Activated naive CD8-positive, alpha-beta T cell treated with anti-CD3 and anti-CD28 coated beads, Interleukin-2, amount 10 ng/mL, durations not matched to agents 7 days and 5 days (primary cell): Measurements from ENCODE around the gene THOP1. TPM values are rescaled to one million over a fixed set of nuclear protein-coding genes. Genes with fewer than 3 reads are reported as not detected.
"Not testable (repeated sequence)": the region's sequence is repeated elsewhere in the genome, so short reads cannot be mapped to it uniquely, and the experiment has no call there.

Source experiments
- ATAC-seq: fragments of 150-1000 bp; cut with Tn5 transposase; one replicate; pipeline ENCODE4 v1.10.0; 2021; ENCODE audit warnings: low read depth, moderate library complexity
- POLR2A ChIA-PET: fragments of 350-600 bp; sonication (Branson Sonifier 250); formaldehyde crosslinking; loops from one replicate; lab custom pipeline; 2021; ENCODE audit warnings: antibody characterized with exemption; lab: Charles Lee
- DNase-seq: peaks from one replicate; pipeline ENCODE4 v3.0.0; 2021
- H3K27ac Mint-ChIP-seq: one replicate; pipeline ENCODE4 v1.8.0; 2022; ENCODE audit warnings: mild to moderate bottlenecking, mixed read lengths
- H3K27me3 Mint-ChIP-seq: one replicate; pipeline ENCODE4 v1.8.0; 2022; ENCODE audit warnings: mild to moderate bottlenecking, moderate library complexity, mixed read lengths
- H3K36me3 Mint-ChIP-seq: one replicate; pipeline ENCODE4 v1.8.0; 2021; ENCODE audit warnings: mild to moderate bottlenecking, mixed read lengths
- H3K4me1 Mint-ChIP-seq: one replicate; pipeline ENCODE4 v1.8.0; 2021; ENCODE audit warnings: mixed read lengths
- H3K4me3 Mint-ChIP-seq: one replicate; pipeline ENCODE4 v1.8.0; 2022; ENCODE audit warnings: mild to moderate bottlenecking, moderate library complexity, mixed read lengths
- H3K9me3 Mint-ChIP-seq: one replicate; pipeline ENCODE4 v1.8.0; 2021; ENCODE audit warnings: mixed read lengths
- total RNA-seq, 2 experiments: library from RNA; stranded (reverse); gene quantifications; one replicate each; pipeline ENCODE4 v1.2.3, GENCODE V29; 2021

Gene THOP1
- total RNA-seq, 2 experiments from 2014 or later: 73.2 to 78.8 TPM

GRCh38 chr19:2815191-2815614 is 29.9 kb downstream of the THOP1 start:
- Mint-ChIP-seq H3K36me3 (no peaks in the 10 kb centered on the region), H3K27ac (no peak overlapping the region), H3K9me3 (no peaks in the 10 kb centered on the region), H3K4me1 (peaks cover under 1% of the 10 kb centered on the region), H3K4me3 (no peak overlapping the region), H3K27me3 (no peaks in the 10 kb centered on the region)
- ATAC-seq (no peak), DNase-seq (no peak)
- POLR2A ChIA-PET: no interaction called here

- Mint-ChIP-seq H3K27me3 (no peaks in the 10 kb centered on the region), H3K36me3 (no peaks in the 10 kb centered on the region), H3K4me3 (no peak overlapping the region), H3K27ac (no peak overlapping the region), H3K9me3 (no peaks in the 10 kb centered on the region), H3K4me1 (peaks cover 2% of the 10 kb centered on the region)
- DNase-seq: no peak
- ATAC-seq: no peak
- POLR2A ChIA-PET: no interaction called here
Measured at GRCh38 chr19:2815923-2816322, 30.6 kb downstream of the THOP1 start.

- DNase-seq (no peak), ATAC-seq (no peak)
- Mint-ChIP-seq H3K4me3 (no peak overlapping the region), H3K4me1 (peaks cover 2% of the 10 kb centered on the region), H3K36me3 (no peaks in the 10 kb centered on the region), H3K27ac (no peak overlapping the region), H3K9me3 (no peaks in the 10 kb centered on the region), H3K27me3 (no peaks in the 10 kb centered on the region)
- POLR2A ChIA-PET: no interaction called here
Measured at GRCh38 chr19:2816641-2817040, 31.3 kb downstream of the THOP1 start.

DNA sequence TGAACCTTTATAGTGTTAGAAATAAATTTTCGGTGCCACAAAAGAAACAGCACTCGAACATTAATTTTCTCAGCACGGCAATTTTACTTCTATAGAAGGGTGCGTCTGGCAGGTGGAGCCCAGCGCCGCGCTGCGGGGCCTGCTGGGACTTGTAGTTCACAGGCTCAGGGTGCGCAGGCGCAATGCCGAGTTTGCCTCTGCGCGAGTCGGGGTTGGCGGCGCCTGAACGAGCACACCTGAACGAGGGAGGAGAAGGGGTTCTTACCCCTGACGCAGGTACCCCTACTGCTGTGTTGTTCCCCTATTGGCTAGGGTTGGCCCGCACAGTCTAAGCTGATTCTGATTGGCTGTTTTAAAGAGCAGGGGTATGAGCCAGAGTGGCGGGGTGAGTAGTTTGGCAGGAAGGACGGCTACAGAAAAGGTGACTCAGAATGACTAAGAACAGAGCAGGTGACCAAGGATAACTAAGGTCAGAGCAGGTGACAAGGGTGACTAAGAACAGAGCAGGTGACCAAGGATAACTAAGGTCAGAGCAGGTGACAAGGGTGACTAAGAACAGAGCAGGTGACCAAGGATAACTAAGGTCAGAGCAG is 32.0 kb downstream of the THOP1 start:
- H3K27me3 Mint-ChIP-seq, H3K27ac Mint-ChIP-seq, H3K4me1 Mint-ChIP-seq, ATAC-seq, DNase-seq, H3K36me3 Mint-ChIP-seq, POLR2A ChIA-PET, H3K9me3 Mint-ChIP-seq, H3K4me3 Mint-ChIP-seq: not testable (repeated sequence)

DNA sequence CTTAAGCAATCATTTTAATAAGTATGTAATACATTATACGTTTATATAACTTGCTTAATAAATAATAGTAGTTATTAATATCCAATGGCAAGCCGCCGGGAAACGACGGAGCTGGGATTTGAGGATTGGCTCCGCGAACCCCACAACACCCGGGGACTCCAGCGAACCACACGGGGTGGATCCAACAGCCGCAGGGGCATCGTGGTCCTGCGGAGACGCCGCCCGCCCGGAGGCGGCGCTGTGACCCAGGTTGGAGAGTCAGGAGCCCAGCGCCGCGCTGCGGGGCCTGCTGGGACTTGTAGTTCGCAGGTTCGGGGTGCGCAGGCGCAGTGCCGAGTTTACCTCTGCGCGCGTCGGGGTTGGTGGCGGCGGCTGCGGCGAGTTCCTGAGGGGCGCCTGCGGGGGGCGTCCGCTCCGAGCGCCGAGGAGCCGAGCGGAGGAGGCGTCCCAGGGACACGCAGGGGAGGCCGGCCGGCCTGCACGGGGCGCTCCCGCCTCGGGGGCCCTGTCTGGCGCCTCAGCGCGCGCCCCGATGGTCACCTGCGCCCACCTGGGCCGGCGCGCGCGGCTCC is 34.3 kb downstream of the THOP1 start, which contains the start of gene ZNF554:
TSS of gene ZNF554 (plus strand) at position 329 of the 572 bp plus-strand sequence. CDS start at position 533, 204 bp downstream.
- Mint-ChIP-seq H3K27ac (no peak within 1 kb of the TSS), H3K4me1 (peaks cover 2% of the 10 kb centered on the region), H3K36me3 (peaks cover 5% of the 10 kb centered on the region), H3K4me3 (peak within 1 kb of the TSS; percentile 82), H3K9me3 (peaks cover 2% of the 10 kb centered on the region), H3K27me3 (no peaks in the 10 kb centered on the region)
- DNase-seq: peak; percentile 100
- POLR2A ChIA-PET: interaction anchor here (0.7 kb wide), 1 partner anchor 18 kb away, joined by 4 read pairs; no protein-coding TSS in a partner anchor
- ATAC-seq: peak; percentile 93

- Mint-ChIP-seq H3K36me3 (peaks cover 5% of the 10 kb centered on the region), H3K4me1 (peaks cover 2% of the 10 kb centered on the region), H3K27me3 (no peaks in the 10 kb centered on the region), H3K9me3 (peaks cover 2% of the 10 kb centered on the region), H3K27ac (no peak overlapping the region), H3K4me3 (peak overlapping the region; percentile 82)
- POLR2A ChIA-PET: interaction anchor here (0.7 to 1.0 kb wide), 3 partner anchors 21 to 157 kb away, joined by 3 to 6 read pairs (median 4); partner anchors contain the start of genes TLE6 and ZNF555
- ATAC-seq (no peak), DNase-seq (no peak)
Measured at GRCh38 chr19:2820112-2820702, 34.9 kb downstream of the THOP1 start.

GRCh38 chr19:2822846-2823245 is 37.5 kb downstream of the THOP1 start:
- Mint-ChIP-seq H3K27ac (no peak overlapping the region), H3K4me1 (peaks cover 6% of the 10 kb centered on the region), H3K27me3 (no peaks in the 10 kb centered on the region), H3K4me3 (no peak overlapping the region), H3K9me3 (peaks cover 10% of the 10 kb centered on the region), H3K36me3 (peaks cover 13% of the 10 kb centered on the region)
- POLR2A ChIA-PET: no interaction called here
- no peak for ATAC-seq
- no peak for DNase-seq

DNA sequence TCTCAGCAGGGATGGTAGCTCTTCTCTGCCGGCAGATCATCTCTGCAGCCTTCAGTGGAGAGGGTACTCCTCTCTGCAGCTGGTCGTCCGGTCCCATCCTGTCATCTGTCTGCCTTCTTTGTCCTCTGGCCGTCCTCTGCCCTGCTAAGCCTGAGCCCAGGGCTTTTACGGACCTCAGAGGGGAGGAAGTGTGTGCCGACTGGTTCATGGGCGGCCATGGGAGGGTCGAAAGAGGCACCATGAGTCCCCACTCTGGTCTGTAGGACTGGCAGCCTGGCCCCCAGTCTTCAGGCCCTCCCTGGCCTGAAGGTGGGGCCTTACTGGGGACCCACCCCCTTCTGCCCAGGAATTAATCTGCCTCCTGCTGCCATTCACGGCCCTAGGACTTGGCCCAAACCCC is 38.3 kb downstream of the THOP1 start:
- Mint-ChIP-seq H3K4me1 (peaks cover 7% of the 10 kb centered on the region), H3K4me3 (no peak overlapping the region), H3K9me3 (peaks cover 17% of the 10 kb centered on the region), H3K36me3 (peaks cover 21% of the 10 kb centered on the region), H3K27ac (no peak overlapping the region), H3K27me3 (no peaks in the 10 kb centered on the region)
- ATAC-seq (no peak), DNase-seq (no peak)
- POLR2A ChIA-PET: no interaction called here

DNA sequence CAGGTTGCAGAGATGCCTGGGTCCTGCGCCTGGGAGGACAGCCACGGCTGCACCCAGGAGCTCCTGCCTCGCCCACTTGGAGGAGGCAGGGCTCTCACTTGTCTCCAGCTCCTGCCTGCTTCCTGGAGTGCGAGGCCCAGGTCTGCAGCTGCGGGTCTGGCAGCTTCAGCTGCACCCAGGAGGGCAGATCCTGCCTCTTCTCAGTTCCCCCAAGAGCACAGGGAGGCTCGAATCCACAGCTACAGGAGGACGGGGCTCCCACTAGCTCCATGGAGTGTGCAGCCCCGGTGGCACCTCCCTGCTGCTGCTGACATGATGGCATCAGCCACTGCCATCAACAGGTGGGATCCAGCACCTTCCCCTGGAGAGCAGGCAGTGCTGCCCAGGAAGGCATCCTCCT is 38.8 kb downstream of the THOP1 start:
- peaks cover 21% of the 10 kb centered on the region for H3K9me3 Mint-ChIP-seq
- ATAC-seq (no peak), DNase-seq (no peak)
- no peak overlapping the region for H3K27ac Mint-ChIP-seq
- H3K36me3 Mint-ChIP-seq: peaks cover 22% of the 10 kb centered on the region
- H3K27me3 Mint-ChIP-seq: no peaks in the 10 kb centered on the region
- POLR2A ChIA-PET: interaction anchor here (1.0 kb wide), 1 partner anchor 348 kb away, joined by 3 read pairs; the partner anchor contains the start of gene GADD45B
- no peak overlapping the region for H3K4me3 Mint-ChIP-seq
- H3K4me1 Mint-ChIP-seq: peaks cover 7% of the 10 kb centered on the region

DNA sequence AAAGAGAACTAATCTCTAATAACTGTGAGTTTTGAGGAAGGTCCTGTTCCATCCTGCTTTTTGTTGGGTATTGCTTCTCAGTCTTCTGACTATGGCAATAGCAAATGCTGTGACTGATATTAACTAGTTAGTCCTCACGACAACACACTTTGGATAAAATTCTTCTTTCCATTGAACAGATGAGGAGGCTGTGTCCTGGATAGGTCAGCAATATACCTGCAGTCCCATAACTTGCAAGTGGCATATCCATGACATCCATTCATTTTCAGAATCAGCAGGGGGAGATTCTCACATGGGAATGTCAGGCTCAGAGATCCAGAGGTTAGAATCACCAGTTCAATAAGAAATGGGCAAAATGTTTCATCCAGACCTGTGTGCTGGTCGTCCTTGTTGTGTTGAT is 41.7 kb downstream of the THOP1 start:
- ATAC-seq: no peak
- no peak overlapping the region for H3K4me3 Mint-ChIP-seq
- peaks cover 29% of the 10 kb centered on the region for H3K9me3 Mint-ChIP-seq
- POLR2A ChIA-PET: no interaction called here
- H3K36me3 Mint-ChIP-seq: peaks cover 22% of the 10 kb centered on the region
- H3K4me1 Mint-ChIP-seq: peaks cover 5% of the 10 kb centered on the region
- no peaks in the 10 kb centered on the region for H3K27me3 Mint-ChIP-seq
- no peak for DNase-seq
- H3K27ac Mint-ChIP-seq: no peak overlapping the region

GRCh38 chr19:2827840-2828489 is 42.7 kb downstream of the THOP1 start:
- no peak overlapping the region for H3K27ac Mint-ChIP-seq
- no peak overlapping the region for H3K4me3 Mint-ChIP-seq
- peaks cover 25% of the 10 kb centered on the region for H3K36me3 Mint-ChIP-seq

DNA sequence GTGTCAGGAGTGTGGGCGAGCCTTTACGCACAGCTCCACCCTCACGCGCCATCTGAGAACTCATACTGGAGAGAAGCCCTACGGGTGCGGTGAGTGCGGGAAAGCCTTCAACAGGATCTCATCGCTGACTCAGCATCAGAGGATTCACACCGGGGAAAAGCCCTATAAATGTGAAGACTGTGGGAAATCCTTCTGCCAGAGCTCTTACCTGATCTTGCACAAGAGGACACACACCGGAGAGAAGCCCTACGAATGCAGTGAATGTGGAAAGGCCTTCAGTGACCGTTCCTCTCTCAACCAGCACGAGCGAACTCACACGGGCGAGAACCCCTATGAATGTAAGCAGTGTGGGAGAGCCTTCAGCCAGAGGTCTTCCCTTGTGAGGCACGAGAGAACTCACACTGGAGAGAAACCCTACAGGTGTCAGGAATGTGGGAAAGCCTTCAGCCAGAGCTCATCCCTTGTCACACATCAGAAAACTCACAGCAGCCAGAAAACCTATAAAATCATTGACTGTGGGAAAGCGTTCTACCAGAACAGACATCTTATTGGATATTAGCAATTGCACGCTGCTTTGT is 49.1 kb downstream of the THOP1 start:
- H3K36me3 Mint-ChIP-seq: peaks cover 25% of the 10 kb centered on the region
- H3K27me3 Mint-ChIP-seq: no peaks in the 10 kb centered on the region
- ATAC-seq (no peak), DNase-seq (no peak)
- H3K27ac Mint-ChIP-seq: no peak overlapping the region
- POLR2A ChIA-PET: no interaction called here
- no peak overlapping the region for H3K4me3 Mint-ChIP-seq
- H3K4me1 Mint-ChIP-seq: no peaks in the 10 kb centered on the region
- H3K9me3 Mint-ChIP-seq: peaks cover 39% of the 10 kb centered on the region

More at GRCh38 chr19:2827840-2828489, 42.7 kb downstream of the THOP1 start:
- Mint-ChIP-seq H3K9me3 (peaks cover 34% of the 10 kb centered on the region), H3K4me1 (peaks cover 5% of the 10 kb centered on the region), H3K27me3 (no peaks in the 10 kb centered on the region)
- DNase-seq (no peak), ATAC-seq (no peak)
- POLR2A ChIA-PET: no interaction called here

DNA sequence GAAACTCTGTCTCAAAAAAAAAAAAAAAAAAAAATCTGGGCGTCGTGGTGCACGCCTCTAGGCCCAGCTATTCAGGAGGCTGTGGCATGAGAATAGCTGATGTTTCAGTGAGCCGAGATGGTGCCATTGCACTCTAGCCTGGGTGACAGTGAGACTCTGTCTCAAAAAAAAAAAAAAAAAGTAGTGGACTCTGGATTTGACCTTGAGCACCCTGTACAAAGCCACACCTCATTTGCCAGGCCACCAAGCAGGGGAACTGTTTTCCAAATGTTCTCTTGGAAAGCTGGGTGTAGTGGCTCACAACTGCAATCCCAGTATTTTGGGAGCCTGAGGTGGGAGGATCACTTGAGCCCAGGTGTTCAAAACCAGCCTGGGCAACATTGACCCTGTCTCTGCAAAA is 52.1 kb downstream of the THOP1 start:
- POLR2A ChIA-PET: interaction anchor here (0.7 kb wide), 1 partner anchor 18 kb away, joined by 4 read pairs; no protein-coding TSS in a partner anchor
- H3K27ac Mint-ChIP-seq: no peak overlapping the region
- no peak for ATAC-seq
- no peak overlapping the region for H3K4me3 Mint-ChIP-seq
- peaks cover 32% of the 10 kb centered on the region for H3K9me3 Mint-ChIP-seq
- peaks cover 27% of the 10 kb centered on the region for H3K36me3 Mint-ChIP-seq
- DNase-seq: no peak
- peaks cover under 1% of the 10 kb centered on the region for H3K27me3 Mint-ChIP-seq
- peaks cover 4% of the 10 kb centered on the region for H3K4me1 Mint-ChIP-seq
